Vein endothelial cell (primary cell): ENCODE results near the gene SPRY1. TPM values are rescaled to one million over a fixed set of nuclear protein-coding genes. Genes with fewer than 3 reads are reported as not detected.

ENCODE experiments used
- total RNA-seq: library from RNA; depleted of rRNA; stranded (reverse); fragments of >200 nt; gene quantifications from 2 replicates; pipeline ENCODE4 v1.2.3, GENCODE V29; 2012

Gene SPRY1
- total RNA-seq, result 42.9 and 49.3 TPM in 2 replicates

GRCh38 chr4:123396307-123397143, at the start of gene SPRY1:
Gene SPRY1 (plus strand): TSS chr4:123396795. CDS start chr4:123401592, 4,797 bp downstream.

